T-helper 1 cell treated with Interleukin-12 subunit alpha and Interleukin-12 subunit beta and Interleukin-4 antibody, amounts not matched to agents 30 ng/mL and 1 ng/mL, for 36 hours (primary cell): ENCODE results near the gene SWI5. TPM values are rescaled to one million over a fixed set of nuclear protein-coding genes. Genes with fewer than 3 reads are reported as not detected.

Experiments
- intact Hi-C: fragments of 100-400 bp; cut with micrococcal nuclease; formaldehyde crosslinking; loops from one replicate; pipeline ENCODE4 v1.15.1; 2024
- total RNA-seq: library from RNA; stranded (reverse); gene quantifications from 2 replicates; pipeline ENCODE4 v1.2.3, GENCODE V29; 2022

The SWI5 gene
- total RNA-seq, 1 donor from 2014 or later: 9.1 TPM

DNA sequence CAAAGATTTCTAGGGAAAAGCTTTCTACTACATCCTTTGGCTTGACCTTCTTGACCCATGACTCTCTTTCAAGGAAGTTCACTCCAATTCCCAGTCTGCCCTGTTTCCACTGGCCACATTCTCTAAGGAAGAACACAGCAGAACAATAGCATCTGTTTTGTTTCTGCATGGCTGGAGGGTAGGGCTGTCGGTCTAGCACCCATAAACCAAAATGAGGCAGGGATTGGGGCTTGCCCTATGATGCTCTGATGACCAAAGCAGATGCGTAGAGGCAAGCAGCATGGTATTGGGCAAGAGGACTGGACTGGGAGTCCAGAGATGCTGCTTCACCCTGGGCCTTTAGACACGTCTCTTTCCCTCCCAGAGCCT lies 24.4 kb upstream of the SWI5 start:
- intact Hi-C loops: loop anchor here (10.0 kb wide), 2 partner anchors 337 to 863 kb away; partner anchors contain the start of genes CRAT, PTPA and ST6GALNAC4

GRCh38 chr9:128252317-128253139 lies 23.5 kb upstream of the SWI5 start:
- intact Hi-C loops: loop anchor here (10.0 kb wide), 2 partner anchors 338 to 862 kb away; partner anchors contain the start of genes CRAT, PTPA and ST6GALNAC4

DNA sequence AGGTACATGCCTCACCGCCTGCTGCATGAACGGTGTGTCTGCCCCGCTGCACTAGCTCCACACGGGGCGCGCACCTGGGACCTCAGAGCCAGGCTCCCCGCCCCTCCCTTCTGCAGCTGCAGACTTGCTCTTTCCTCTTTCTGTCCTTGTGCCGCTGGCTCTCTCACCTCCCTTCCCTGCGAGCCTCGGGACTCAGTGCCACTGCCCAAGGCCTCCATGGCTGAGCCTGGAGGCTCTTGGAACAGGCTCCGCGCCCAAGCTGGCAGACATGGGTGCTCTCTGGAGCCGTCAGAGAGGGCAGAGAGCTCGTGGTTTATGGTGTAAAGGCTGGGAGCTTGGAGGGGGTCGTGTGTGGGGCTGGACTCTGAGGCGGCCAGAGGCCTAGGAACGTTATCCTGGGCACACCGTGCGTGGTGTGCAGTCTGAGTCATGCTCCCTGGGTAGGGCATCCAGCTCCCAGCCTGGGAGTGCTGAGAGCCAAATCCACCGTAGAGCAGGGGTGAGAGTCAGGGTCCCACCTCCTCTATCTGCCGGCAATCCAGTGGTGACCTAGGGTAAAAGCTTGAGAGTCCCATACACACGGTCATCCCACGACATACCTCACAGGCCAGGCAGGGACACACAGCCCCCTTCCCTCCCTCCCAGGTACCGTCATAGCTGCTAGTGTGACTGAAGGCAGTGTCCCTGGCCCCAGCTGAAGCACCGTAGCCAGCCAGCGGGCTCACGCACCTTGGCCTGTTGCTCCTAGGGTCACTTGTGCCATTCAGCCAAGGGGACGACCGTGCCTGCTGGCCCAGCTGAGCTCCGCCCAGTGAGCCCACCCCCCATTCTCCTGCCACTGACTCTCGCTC lies 22.7 kb upstream of the SWI5 start:
- intact Hi-C loops: loop anchor here (10.0 kb wide), 2 partner anchors 339 to 861 kb away; partner anchors contain the start of genes CRAT, PTPA and ST6GALNAC4

DNA sequence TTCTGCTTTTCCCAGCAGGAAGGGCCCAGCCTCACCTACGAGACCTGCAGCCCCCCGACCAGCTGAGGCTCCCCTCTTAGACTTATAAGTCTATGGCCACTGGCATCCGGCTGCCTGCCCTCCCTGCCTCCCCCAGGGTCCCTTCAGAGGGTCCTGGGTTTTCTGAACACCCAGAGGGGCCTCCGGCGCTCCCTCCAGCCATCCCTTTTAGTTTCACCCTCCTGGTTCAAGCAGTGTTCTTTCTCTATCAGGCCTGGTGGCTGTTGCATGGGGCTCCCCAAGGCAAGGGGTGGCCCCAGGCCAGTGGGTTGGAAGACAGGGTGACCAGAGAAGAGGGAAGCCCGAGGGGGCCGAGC lies 22.1 kb upstream of the SWI5 start:
- intact Hi-C loops: loop anchor here (10.0 kb wide), 2 partner anchors 339 to 861 kb away; partner anchors contain the start of genes CRAT, PTPA and ST6GALNAC4

DNA sequence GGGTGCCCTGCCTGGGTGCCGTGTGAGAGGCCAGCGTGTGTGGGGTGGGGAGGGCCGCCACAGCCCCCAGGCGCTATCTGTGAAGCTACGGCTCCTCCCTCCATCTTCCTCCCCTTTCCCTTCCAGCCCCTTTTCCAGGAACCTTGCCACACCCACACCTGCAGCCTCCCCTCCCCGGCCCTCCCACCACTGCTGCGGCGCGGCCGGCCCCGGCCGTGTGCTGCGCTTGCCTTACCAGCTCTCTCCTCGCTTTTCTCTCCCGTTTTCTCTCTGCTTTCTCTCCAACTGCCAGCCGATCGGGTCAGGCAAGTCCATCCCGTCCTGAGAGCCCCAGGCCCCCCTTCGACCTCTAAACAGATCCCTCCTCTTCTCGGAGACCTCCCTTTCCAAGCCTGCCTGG lies 21.7 kb upstream of the SWI5 start:
- intact Hi-C loops: loop anchor here (10.0 kb wide), 2 partner anchors 340 to 860 kb away; partner anchors contain the start of genes CRAT, PTPA and ST6GALNAC4

GRCh38 chr9:128254855-128255759 lies 21.0 kb upstream of the SWI5 start:
- intact Hi-C loops: loop anchor here (1.0 to 10.0 kb wide), 3 partner anchors 21 to 860 kb away; partner anchors contain the start of genes CRAT, GOLGA2, PTPA and ST6GALNAC4

GRCh38 chr9:128257086-128257825 lies 18.8 kb upstream of the SWI5 start:
- intact Hi-C loops: loop anchor here (10.0 kb wide), 2 partner anchors 342 to 858 kb away; partner anchors contain the start of genes CRAT, PTPA and ST6GALNAC4

- intact Hi-C loops: loop anchor here (10.0 kb wide), 2 partner anchors 343 to 857 kb away; partner anchors contain the start of genes CRAT, PTPA and ST6GALNAC4
Observed at GRCh38 chr9:128257907-128258306, 18.2 kb upstream of the SWI5 start.

DNA sequence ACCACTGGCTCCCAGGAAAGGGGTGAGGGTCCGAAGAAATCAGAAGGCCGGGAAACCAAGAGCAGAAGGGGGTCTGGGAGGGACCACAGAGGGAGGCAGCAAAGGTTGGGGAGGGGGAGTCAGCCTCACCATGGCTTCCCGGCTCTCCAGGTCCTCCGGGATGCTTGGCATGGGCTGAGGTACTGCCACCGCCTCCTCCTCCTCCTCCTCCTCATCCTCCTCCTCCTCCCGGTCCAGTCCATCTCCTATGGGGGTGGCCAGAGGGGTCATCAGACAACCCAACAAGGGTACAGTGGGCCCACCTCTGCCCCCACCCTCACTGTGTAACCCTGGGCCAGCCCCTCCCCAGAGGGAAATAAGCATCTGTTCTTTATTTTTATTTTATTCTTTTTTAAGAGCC lies 17.8 kb upstream of the SWI5 start:
- intact Hi-C loops: loop anchor here (10.0 kb wide), 2 partner anchors 344 to 856 kb away; partner anchors contain the start of genes CRAT, PTPA and ST6GALNAC4

- intact Hi-C loops: loop anchor here (10.0 kb wide), 2 partner anchors 344 to 856 kb away; partner anchors contain the start of genes CRAT, PTPA and ST6GALNAC4
Observed at GRCh38 chr9:128259156-128259555, 16.9 kb upstream of the SWI5 start.

DNA sequence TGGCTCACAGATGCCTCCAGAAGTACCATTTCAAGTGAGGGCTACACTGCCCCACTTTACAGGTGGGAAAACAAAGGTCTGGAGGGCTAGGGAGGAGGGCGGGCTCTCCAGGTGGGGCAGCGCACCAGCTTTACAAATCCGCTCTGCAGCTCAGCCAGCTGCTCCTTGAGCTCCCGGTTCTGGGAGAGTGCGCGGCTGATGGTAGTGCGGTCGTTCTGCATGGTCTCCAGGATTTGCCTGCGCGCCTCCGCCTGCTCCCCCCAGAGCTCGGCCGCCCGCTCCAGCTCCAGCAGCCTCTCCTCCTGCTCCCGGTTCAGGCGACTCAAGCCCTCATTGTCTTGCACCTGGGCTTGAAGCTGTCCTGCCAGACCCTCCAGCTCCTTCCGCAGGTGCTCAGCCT lies 15.7 kb upstream of the SWI5 start:
- intact Hi-C loops: no loop called here

GRCh38 chr9:128262687-128263086 lies 13.4 kb upstream of the SWI5 start:
- intact Hi-C loops: no loop called here

DNA sequence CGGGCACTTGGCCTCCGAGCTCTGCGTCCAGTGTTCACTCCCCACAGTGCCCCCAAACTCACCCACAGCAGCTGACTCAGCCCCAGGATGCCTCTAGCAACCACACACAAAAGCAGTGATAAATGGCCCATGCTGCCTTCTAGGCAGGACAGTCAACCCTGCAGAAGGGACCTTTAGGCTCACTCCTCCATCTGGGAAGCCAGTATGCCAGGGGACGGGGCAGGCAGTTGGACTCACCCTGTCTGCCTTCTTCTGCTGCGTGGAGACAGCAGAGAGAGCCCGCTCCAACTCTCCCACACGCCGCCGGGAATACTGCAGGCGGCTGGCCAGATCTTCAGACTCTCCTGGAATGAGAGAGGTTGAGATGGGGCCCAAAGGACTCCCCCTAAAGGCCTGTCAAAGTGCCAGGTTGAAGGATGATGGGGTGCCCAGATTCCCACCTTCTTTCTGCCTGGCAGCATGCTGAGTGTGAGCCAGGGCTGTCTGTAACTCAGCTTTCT lies 10.7 kb upstream of the SWI5 start:
- intact Hi-C loops: no loop called here

DNA sequence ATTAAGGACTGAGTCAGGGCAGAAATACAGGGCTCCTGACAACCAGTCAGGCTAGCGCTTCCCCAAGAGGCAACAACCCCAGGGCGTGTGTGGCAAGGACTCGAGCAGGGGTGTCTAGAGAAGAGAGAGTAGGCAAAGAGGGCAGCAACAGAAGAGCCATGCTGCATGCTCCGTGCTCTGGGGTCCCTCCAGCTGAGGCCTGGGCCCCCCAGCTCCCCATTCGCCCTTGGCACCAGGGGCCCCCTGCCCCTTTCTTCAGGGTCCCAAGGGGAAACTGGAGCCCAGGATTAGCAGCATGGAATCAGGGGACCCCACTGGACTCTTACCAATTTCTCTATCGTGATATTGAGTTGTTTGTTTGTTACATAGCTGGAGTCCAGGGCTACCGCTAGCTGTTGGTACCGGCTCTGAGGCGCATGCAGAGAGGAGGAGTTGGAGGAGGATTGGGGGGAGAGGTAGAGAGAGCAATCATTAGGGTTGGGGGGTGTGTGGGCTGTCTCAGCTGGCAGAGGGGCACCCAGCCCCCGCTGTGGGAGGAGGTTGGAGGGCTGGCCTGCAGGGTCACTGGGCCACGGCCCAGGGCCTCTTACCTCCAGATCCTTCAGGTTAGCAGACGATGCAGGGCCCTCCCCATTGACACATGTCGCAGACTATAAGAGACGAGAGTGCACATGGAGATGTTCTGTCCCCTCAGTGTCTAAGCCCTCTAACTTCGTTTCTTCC lies 9.0 kb upstream of the SWI5 start:
- intact Hi-C loops: no loop called here

GRCh38 chr9:128271112-128271511 lies 5.0 kb upstream of the SWI5 start:
- intact Hi-C loops: loop anchor here (10.0 kb wide), 1 partner anchor 234 kb away; the partner anchor contains the start of gene GLE1

DNA sequence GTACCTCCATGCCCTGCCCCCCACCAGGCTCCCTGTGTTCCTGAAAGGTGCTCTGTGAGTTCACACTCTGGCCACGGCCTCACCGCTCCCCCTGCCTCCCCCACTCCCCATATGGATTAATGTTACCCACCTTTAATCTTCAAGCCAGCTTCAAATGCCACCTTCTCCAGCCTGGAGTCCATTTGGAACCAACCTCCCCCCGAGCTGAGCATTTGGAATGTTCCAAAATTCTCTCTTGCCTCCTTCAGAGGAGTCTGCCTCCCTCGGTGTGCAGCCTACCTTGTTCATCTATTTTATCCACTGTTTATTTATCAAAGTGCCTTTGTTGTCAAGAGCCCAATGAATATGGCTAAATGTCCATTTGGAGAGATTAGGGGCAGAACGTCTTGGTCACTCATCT lies 4.6 kb upstream of the SWI5 start:
- intact Hi-C loops: loop anchor here (10.0 kb wide), 1 partner anchor 233 kb away; the partner anchor contains the start of gene GLE1

- intact Hi-C loops: loop anchor here (10.0 kb wide), 1 partner anchor 231 kb away; the partner anchor contains the start of gene GLE1
Observed at GRCh38 chr9:128274245-128274644, 1.8 kb upstream of the SWI5 start.
